Measurements from ENCODE around the gene ITM2B. TPM values are rescaled to one million over a fixed set of nuclear protein-coding genes. Genes with fewer than 3 reads are reported as not detected.
A peak's percentile ranks its signal among the peaks of the same experiment; 100 is the strongest.

Gene ITM2B
- 100 to 1,000 TPM; 136 to 528 (median 417) TPM for total RNA-seq

GRCh38 chr13:48233046-48233888 is at the start of gene ITM2B:
Gene ITM2B, plus strand, starts transcription at chr13:48233206. Its CDS starts 155 bp downstream, at chr13:48233361.
- Histone ChIP-seq H3K4me1 (peaks cover 0 to 41% (median 2%) of the 10 kb centered on the region in 4 donors), H3K27ac (peak within 1 kb of the TSS; percentile 99 to 100 (median 100)), H3K4me3 (peak within 1 kb of the TSS; percentile 95 to 100 (median 98)), H3K9me3 (no peaks in the 10 kb centered on the region), H3K27me3 (no peaks in the 10 kb centered on the region), H3K36me3 (no peaks in the 10 kb centered on the region)
- peak; percentile 85 to 91 for TF ChIP-seq POLR2A (IDR thresholded peaks at IDR 0.05)
- TF ChIP-seq CTCF (IDR thresholded peaks at IDR 0.05) = peak; percentile 2 to 66 (median 60)
- peak; percentile 75 to 91 (median 89) for DNase-seq

- Histone ChIP-seq H3K4me3 (no peak overlapping the region), H3K4me1 (peaks cover 0 to 7% (median 3%) of the 10 kb centered on the region in 4 donors), H3K27ac (peak overlapping the region in 1 of 4 donors; percentile 50), H3K9me3 (no peaks in the 10 kb centered on the region), H3K27me3 (no peaks in the 10 kb centered on the region), H3K36me3 (no peaks in the 10 kb centered on the region)
- no peak for DNase-seq
- TF ChIP-seq CTCF (IDR thresholded peaks at IDR 0.05) (no peak), POLR2A (IDR thresholded peaks at IDR 0.05) (no peak)
These were observed 48.7 kb upstream of the ITM2B start for GRCh38 chr13:48184260-48184659.

GRCh38 chr13:48185018-48185417 is 48.0 kb upstream of the ITM2B start:
- Histone ChIP-seq H3K27me3 (no peaks in the 10 kb centered on the region), H3K9me3 (no peaks in the 10 kb centered on the region), H3K27ac (peak overlapping the region in 1 of 4 donors; percentile 50), H3K4me3 (no peak overlapping the region), H3K4me1 (peaks cover 0 to 7% (median 3%) of the 10 kb centered on the region in 4 donors), H3K36me3 (no peaks in the 10 kb centered on the region)
- DNase-seq = no peak
- no peak for TF ChIP-seq POLR2A (IDR thresholded peaks at IDR 0.05)
- no peak for TF ChIP-seq CTCF (IDR thresholded peaks at IDR 0.05)

GRCh38 chr13:48186722-48187121 is 46.3 kb upstream of the ITM2B start:
- Histone ChIP-seq H3K4me1 (peaks cover 0 to 7% (median 3%) of the 10 kb centered on the region in 4 donors), H3K4me3 (no peak overlapping the region), H3K27me3 (no peaks in the 10 kb centered on the region), H3K27ac (peak overlapping the region in 1 of 4 donors; percentile 69), H3K36me3 (no peaks in the 10 kb centered on the region), H3K9me3 (no peaks in the 10 kb centered on the region)
- DNase-seq = no peak
- TF ChIP-seq POLR2A (IDR thresholded peaks at IDR 0.05) = no peak
- TF ChIP-seq CTCF (IDR thresholded peaks at IDR 0.05) = no peak

GRCh38 chr13:48188131-48188530 is 44.9 kb upstream of the ITM2B start:
- no peak for DNase-seq

More at GRCh38 chr13:48188131-48188530, 44.9 kb upstream of the ITM2B start:
- Histone ChIP-seq H3K9me3 (no peaks in the 10 kb centered on the region), H3K4me1 (peaks cover 0 to 7% (median 3%) of the 10 kb centered on the region in 4 donors), H3K4me3 (no peak overlapping the region), H3K27ac (no peak overlapping the region), H3K27me3 (no peaks in the 10 kb centered on the region), H3K36me3 (no peaks in the 10 kb centered on the region)
- TF ChIP-seq POLR2A (IDR thresholded peaks at IDR 0.05) (no peak), CTCF (IDR thresholded peaks at IDR 0.05) (no peak)

All from Peyer's patch (tissue), 4 donors.